ENCODE measurements around the gene RAPGEF4. TPM values are rescaled to one million over a fixed set of nuclear protein-coding genes. Genes with fewer than 3 reads are reported as not detected.
A peak's percentile ranks its signal among the peaks of the same experiment; 100 is the strongest.

Gene RAPGEF4
- total RNA-seq, 4 donors from 2014 or later: 3.6 to 12.0 (median 6.7) TPM

DNA sequence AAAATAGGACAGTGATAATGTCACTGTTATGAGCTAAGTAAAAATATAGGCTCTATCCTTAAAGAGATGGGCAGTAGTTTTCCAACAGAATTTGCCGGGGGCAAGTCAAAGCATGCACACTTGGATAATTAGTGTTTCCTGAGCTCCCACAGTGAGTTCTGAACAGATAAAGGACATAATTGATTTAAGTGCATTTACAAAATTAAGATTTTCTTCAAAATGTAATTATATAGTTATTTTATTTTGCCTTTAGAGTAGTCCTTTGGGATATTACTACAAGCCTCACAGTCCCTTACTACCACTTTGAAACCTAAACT lies 107.6 kb downstream of the RAPGEF4 start:
- H3K27ac ChIP-seq: no peak overlapping the region
- WGBS, 2 donors: 91 to 93% methylated on average over 1 of the region's 1 CpG
- no peaks in the 10 kb centered on the region for H3K36me3 ChIP-seq
- no peak for DNase-seq (ENCODE audit: low spot score in 2 of 2)
- TF ChIP-seq POLR2A (IDR thresholded peaks at IDR 0.05) (no peak), EP300 (IDR thresholded peaks at IDR 0.05) (no peak)
- TF ChIP-seq, protein P1, sequence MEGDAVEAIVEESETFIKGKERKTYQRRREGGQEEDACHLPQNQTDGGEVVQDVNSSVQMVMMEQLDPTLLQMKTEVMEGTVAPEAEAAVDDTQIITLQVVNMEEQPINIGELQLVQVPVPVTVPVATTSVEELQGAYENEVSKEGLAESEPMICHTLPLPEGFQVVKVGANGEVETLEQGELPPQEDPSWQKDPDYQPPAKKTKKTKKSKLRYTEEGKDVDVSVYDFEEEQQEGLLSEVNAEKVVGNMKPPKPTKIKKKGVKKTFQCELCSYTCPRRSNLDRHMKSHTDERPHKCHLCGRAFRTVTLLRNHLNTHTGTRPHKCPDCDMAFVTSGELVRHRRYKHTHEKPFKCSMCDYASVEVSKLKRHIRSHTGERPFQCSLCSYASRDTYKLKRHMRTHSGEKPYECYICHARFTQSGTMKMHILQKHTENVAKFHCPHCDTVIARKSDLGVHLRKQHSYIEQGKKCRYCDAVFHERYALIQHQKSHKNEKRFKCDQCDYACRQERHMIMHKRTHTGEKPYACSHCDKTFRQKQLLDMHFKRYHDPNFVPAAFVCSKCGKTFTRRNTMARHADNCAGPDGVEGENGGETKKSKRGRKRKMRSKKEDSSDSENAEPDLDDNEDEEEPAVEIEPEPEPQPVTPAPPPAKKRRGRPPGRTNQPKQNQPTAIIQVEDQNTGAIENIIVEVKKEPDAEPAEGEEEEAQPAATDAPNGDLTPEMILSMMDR (IDR thresholded peaks at IDR 0.05): no peak
- peaks cover 0 to 5% (median 0%) of the 10 kb centered on the region in 4 donors for H3K4me1 ChIP-seq
- H3K27me3 ChIP-seq: no peaks in the 10 kb centered on the region
- H3K9me3 ChIP-seq: no peaks in the 10 kb centered on the region
- no peak overlapping the region for H3K4me3 ChIP-seq

DNA sequence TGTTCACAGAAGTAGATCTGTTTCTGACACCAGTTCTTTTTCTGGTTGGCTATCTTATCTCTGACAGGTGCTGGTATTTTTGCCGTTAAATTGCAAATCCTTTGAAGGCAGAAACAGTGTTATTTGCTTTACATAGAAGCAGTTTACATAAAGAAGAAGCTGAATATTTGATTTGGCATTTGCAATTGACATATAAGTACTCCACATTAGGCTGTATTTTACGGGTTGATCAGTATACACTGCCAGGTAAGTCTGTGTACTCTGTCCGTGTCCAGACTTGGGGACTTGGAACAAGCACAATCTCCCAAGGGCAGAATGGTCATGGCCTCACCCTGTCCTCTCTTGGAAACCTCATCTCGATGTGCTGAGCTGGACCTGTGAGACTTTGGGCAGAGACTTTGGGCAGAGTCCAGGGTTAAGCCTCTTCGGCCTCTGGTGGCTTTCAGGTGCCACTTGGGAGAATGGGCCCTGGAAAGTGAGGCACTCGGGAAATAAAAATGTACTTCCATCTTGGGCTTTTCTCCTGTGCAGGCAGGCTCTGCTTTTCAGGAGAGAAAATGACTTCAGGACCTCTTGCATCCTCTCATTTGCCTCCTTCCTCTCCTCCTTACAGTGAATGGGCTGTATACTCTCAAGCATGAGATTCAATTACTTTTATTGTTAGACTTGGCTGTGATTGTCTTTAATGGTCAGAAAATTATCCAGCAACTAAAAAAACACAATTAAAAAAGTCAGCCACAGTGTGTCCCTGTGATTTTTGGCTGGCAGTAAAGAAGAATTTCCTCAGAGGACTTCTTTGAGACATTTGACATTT lies 108.5 kb downstream of the RAPGEF4 start:
- 57 to 78% methylated on average over 6 of the region's 6 CpGs for WGBS, 2 donors
- Histone ChIP-seq H3K4me1 (peaks cover 0 to 5% (median 0%) of the 10 kb centered on the region in 4 donors), H3K9me3 (no peaks in the 10 kb centered on the region), H3K36me3 (no peaks in the 10 kb centered on the region), H3K4me3 (no peak overlapping the region), H3K27me3 (no peaks in the 10 kb centered on the region), H3K27ac (peak overlapping the region in 1 of 4 donors; percentile 43)
- no peak for DNase-seq (ENCODE audit: low spot score in 2 of 2)
- TF ChIP-seq, protein P1 (IDR thresholded peaks at IDR 0.05): no peak
- TF ChIP-seq POLR2A (IDR thresholded peaks at IDR 0.05) (no peak), EP300 (IDR thresholded peaks at IDR 0.05) (no peak)

DNA sequence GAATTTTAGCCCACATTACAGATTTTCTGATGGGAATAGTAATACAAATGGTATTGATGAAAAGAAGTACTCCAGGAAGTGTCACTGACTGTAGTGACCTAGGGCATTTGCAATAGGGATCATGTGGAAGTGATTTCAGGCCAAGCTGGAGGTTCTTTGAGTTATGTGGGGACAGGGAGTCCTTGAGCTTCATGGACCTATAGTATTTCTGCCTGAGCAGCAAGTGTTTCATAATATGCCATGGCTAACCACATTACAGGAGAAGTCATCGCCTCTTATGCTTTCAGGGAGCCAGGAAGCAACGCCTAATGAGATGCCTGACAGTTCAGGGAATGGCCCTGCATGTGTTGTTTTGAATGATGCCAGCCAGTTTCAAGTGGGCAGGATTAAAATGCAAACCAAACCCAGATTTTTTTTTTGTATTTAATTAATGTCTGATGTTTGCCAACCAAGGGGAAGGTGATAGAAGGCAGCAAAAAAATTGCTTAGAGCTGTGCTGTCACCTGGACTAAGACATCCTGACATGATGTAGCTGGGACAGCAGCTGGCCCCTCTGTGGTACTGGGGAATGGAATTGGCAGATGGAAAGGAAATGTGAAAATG lies 109.5 kb downstream of the RAPGEF4 start:
- Histone ChIP-seq H3K9me3 (no peaks in the 10 kb centered on the region), H3K4me3 (no peak overlapping the region), H3K36me3 (no peaks in the 10 kb centered on the region), H3K27me3 (no peaks in the 10 kb centered on the region), H3K27ac (peak overlapping the region in 1 of 4 donors; percentile 26), H3K4me1 (peaks cover 0 to 5% (median 0%) of the 10 kb centered on the region in 4 donors)
- WGBS, 2 donors: 95 to 96% methylated on average over 2 of the region's 2 CpGs
- DNase-seq (ENCODE audit: low spot score in 2 of 2): no peak
- TF ChIP-seq, protein P1 (IDR thresholded peaks at IDR 0.05): no peak
- TF ChIP-seq POLR2A (IDR thresholded peaks at IDR 0.05) (no peak), EP300 (IDR thresholded peaks at IDR 0.05) (no peak)

DNA sequence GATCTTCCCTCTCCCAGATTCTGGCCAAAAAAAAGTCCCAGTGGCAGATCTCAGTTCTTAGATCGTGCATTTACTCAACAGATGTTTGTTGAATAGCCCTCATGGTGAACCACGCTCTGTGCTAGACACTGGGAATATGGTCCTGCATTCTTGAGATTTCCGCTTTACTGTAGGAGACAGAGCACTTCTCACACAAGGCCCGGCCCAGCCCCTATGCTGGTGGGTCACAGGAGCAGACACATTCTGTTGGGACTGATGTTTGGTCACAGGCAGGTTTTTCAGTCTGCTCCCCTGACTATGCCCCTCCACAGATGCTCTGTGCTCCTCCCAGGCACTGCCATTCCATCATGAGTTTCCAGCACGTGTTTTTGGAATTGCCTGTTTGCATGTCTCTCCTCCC lies 110.9 kb downstream of the RAPGEF4 start:
- Histone ChIP-seq H3K27me3 (no peaks in the 10 kb centered on the region), H3K9me3 (no peaks in the 10 kb centered on the region), H3K4me1 (peaks cover 0 to 5% (median 0%) of the 10 kb centered on the region in 4 donors), H3K36me3 (no peaks in the 10 kb centered on the region), H3K4me3 (no peak overlapping the region), H3K27ac (no peak overlapping the region)
- no peak for DNase-seq (ENCODE audit: low spot score in 2 of 2)
- TF ChIP-seq, protein P1 (IDR thresholded peaks at IDR 0.05): no peak
- no peak for TF ChIP-seq EP300 (IDR thresholded peaks at IDR 0.05)
- no peak for TF ChIP-seq POLR2A (IDR thresholded peaks at IDR 0.05)
- WGBS, 2 donors: 78 to 82% methylated on average over 5 of the region's 5 CpGs

DNA sequence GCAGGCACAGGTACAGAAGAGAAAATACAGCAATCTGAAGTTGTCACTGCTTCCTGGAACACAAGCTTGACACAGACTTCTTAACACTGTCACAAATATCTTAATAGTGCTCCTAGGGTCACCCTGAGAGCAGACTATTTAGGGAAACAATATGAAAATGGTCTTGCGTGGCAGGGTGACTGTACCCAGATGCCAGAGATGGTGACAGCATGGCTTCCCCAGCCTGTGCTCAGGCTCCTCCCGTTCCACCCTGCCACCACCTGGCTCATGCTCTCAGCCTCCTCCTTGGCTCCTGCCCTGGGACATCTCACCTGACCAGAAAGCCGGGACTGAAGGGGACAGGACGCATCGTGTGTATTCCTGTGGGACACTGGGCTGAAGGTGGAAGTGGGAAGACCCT lies 111.5 kb downstream of the RAPGEF4 start:
- Histone ChIP-seq H3K36me3 (no peaks in the 10 kb centered on the region), H3K9me3 (peaks cover 0 to 4% (median 0%) of the 10 kb centered on the region in 4 donors), H3K27ac (no peak overlapping the region), H3K4me1 (peaks cover 0 to 5% (median 0%) of the 10 kb centered on the region in 4 donors), H3K27me3 (no peaks in the 10 kb centered on the region), H3K4me3 (no peak overlapping the region)
- TF ChIP-seq, protein P1 (IDR thresholded peaks at IDR 0.05): no peak
- TF ChIP-seq POLR2A (IDR thresholded peaks at IDR 0.05) (no peak), EP300 (IDR thresholded peaks at IDR 0.05) (no peak)
- no peak for DNase-seq (ENCODE audit: low spot score in 2 of 2)
- WGBS, 2 donors: 90 to 94% methylated on average over 5 of the region's 5 CpGs

Data from tibial nerve (tissue), 4 donors.